Ovary (tissue), 3 donors: ENCODE results near the gene EFNA5.

Experiments used
- EP300 ChIP-seq: sonication (generic); formaldehyde crosslinking; IDR thresholded peaks from one replicate; pipeline ENCODE4 v1.6.1; 2017; ENCODE audit warnings: antibody characterized with exemption
- TF ChIP-seq, protein P1 (sequence below), 3 donors: fragments of 450-650 bp in 2 of 3; fragments of 200-600 bp in 1 of 3; IDR thresholded peaks; one replicate each; pipeline versions ENCODE4 v1.5.1 to v1.8.0; 2016 to 2022; ENCODE audit warnings: antibody characterized with exemption in 3 of 3, mild to moderate bottlenecking in 1 of 3
- donor health status: DM: no; HTN: no; CAD: no.

DNA sequence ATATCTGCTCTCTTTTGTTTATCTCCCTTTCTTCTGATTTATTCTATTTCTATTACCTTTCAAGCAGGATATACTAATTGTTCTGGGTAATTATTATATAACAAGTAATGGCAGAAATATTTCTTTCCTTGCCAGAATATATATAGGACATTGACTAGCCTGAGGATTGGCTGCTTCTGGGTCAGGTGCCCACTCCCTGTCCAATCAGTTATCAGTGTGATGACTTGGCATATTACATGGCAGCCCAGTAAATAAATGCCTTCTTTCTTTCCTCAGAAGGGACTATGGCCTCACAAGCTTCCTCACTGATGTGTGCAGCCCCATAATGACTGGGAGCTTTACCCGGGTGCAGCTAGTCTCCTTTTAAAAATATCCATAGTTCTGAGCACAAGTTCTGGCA is 301.1 kb downstream of the EFNA5 start:
- TF ChIP-seq, protein P1, sequence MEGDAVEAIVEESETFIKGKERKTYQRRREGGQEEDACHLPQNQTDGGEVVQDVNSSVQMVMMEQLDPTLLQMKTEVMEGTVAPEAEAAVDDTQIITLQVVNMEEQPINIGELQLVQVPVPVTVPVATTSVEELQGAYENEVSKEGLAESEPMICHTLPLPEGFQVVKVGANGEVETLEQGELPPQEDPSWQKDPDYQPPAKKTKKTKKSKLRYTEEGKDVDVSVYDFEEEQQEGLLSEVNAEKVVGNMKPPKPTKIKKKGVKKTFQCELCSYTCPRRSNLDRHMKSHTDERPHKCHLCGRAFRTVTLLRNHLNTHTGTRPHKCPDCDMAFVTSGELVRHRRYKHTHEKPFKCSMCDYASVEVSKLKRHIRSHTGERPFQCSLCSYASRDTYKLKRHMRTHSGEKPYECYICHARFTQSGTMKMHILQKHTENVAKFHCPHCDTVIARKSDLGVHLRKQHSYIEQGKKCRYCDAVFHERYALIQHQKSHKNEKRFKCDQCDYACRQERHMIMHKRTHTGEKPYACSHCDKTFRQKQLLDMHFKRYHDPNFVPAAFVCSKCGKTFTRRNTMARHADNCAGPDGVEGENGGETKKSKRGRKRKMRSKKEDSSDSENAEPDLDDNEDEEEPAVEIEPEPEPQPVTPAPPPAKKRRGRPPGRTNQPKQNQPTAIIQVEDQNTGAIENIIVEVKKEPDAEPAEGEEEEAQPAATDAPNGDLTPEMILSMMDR (IDR thresholded peaks at IDR 0.05) = no peak
- no peak for TF ChIP-seq EP300
